Left ventricle myocardium inferior (tissue), 1 donor: Measurements from ENCODE around the gene OPHN1. TPM values are rescaled to one million over a fixed set of nuclear protein-coding genes. Genes with fewer than 3 reads are reported as not detected.

ENCODE experiments used
- DNase-seq: peaks from one replicate; pipeline ENCODE4 v3.0.0-alpha.2; 2020
- H3K27ac ChIP-seq: fragments of 200-600 bp; replicated peaks from 2 replicates; pipeline ENCODE4 v1.8.0; 2021
- H3K27me3 ChIP-seq: fragments of 200-600 bp; 2 replicates; pipeline ENCODE4 v1.8.0; 2021; ENCODE audit warnings: low read depth
- H3K36me3 ChIP-seq: fragments of 200-600 bp; 2 replicates; pipeline ENCODE4 v1.8.0; 2021
- H3K4me1 ChIP-seq: fragments of 200-600 bp; 2 replicates; pipeline ENCODE4 v1.8.0; 2021
- H3K4me3 ChIP-seq: fragments of 200-600 bp; 2 replicates; pipeline ENCODE4 v1.8.0; 2021; ENCODE audit warnings: mild to moderate bottlenecking, moderate library complexity
- H3K9me3 ChIP-seq: fragments of 200-600 bp; replicated peaks from 2 replicates; pipeline ENCODE4 v1.8.0; 2021
- intact Hi-C: fragments of 100-400 bp; cut with micrococcal nuclease; formaldehyde crosslinking; loops from one replicate; pipeline ENCODE4 v1.11.0; 2022
- total RNA-seq: library from RNA; stranded (reverse); fragmentation: NEBNext Ultra II Directional; extraction: Animal tissue kit (Norgen Biotek cat#: 25700); gene quantifications from one replicate; pipeline ENCODE4 v1.2.1, GENCODE V29; 2021
- TF ChIP-seq, protein P1 (sequence below): fragments of 200-600 bp; IDR thresholded peaks from 2 replicates; pipeline ENCODE4 v1.8.0; 2021; ENCODE audit warnings: antibody characterized with exemption, mild to moderate bottlenecking, borderline replicate concordance
- donor health status: DM: no; HTN: yes; CAD: no; lungs with severe emphysema.

The OPHN1 gene
- total RNA-seq, 1 donor from 2014 or later, result 5.0 TPM

- H3K4me3 ChIP-seq, result no peak overlapping the region
- H3K36me3 ChIP-seq, result no peaks in the 10 kb centered on the region
- no peak for DNase-seq
- H3K27me3 ChIP-seq, result no peaks in the 10 kb centered on the region
- peaks cover 4% of the 10 kb centered on the region for H3K4me1 ChIP-seq
- intact Hi-C loops, result no loop called here
- H3K27ac ChIP-seq, result peak overlapping the region; percentile 33
- TF ChIP-seq, protein P1, sequence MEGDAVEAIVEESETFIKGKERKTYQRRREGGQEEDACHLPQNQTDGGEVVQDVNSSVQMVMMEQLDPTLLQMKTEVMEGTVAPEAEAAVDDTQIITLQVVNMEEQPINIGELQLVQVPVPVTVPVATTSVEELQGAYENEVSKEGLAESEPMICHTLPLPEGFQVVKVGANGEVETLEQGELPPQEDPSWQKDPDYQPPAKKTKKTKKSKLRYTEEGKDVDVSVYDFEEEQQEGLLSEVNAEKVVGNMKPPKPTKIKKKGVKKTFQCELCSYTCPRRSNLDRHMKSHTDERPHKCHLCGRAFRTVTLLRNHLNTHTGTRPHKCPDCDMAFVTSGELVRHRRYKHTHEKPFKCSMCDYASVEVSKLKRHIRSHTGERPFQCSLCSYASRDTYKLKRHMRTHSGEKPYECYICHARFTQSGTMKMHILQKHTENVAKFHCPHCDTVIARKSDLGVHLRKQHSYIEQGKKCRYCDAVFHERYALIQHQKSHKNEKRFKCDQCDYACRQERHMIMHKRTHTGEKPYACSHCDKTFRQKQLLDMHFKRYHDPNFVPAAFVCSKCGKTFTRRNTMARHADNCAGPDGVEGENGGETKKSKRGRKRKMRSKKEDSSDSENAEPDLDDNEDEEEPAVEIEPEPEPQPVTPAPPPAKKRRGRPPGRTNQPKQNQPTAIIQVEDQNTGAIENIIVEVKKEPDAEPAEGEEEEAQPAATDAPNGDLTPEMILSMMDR, result no peak
- no peaks in the 10 kb centered on the region for H3K9me3 ChIP-seq
Measured at GRCh38 chrX:68180579-68180978, 252.7 kb downstream of the OPHN1 start.

GRCh38 chrX:68179355-68179754 is 253.9 kb downstream of the OPHN1 start:
- no peaks in the 10 kb centered on the region for H3K9me3 ChIP-seq
- DNase-seq, result no peak
- no peak overlapping the region for H3K27ac ChIP-seq
- peaks cover 4% of the 10 kb centered on the region for H3K4me1 ChIP-seq
- no peak overlapping the region for H3K4me3 ChIP-seq
- H3K36me3 ChIP-seq, result no peaks in the 10 kb centered on the region
- intact Hi-C loops, result no loop called here
- TF ChIP-seq, protein P1, result no peak
- no peaks in the 10 kb centered on the region for H3K27me3 ChIP-seq

DNA sequence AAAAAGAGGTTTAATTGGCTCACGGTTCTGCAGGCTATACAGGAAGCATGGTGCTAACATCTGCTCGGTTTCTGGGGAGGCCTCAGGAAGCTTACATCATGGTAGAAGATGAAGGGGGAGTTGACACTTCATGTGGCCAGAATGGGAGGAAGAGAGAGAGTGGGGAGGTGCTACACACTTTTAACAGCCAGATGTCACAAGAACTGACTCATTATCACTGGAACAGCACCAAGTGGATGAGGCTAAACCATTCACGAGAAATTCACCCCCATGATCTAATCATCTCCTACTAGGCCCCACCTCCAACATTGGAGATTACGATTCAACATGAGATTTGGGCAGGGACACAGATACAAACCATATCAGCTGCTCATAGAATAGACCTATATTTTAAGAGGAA is 255.8 kb downstream of the OPHN1 start:
- no peak for DNase-seq
- H3K36me3 ChIP-seq, result no peaks in the 10 kb centered on the region
- H3K27ac ChIP-seq, result no peak overlapping the region
- H3K4me1 ChIP-seq, result peaks cover 4% of the 10 kb centered on the region
- H3K4me3 ChIP-seq, result no peak overlapping the region
- no peaks in the 10 kb centered on the region for H3K27me3 ChIP-seq
- TF ChIP-seq, protein P1, result no peak
- H3K9me3 ChIP-seq, result no peaks in the 10 kb centered on the region
- intact Hi-C loops, result no loop called here

GRCh38 chrX:68175562-68175961 is 257.7 kb downstream of the OPHN1 start:
- TF ChIP-seq, protein P1, result no peak
- H3K9me3 ChIP-seq, result no peaks in the 10 kb centered on the region
- no peak overlapping the region for H3K4me3 ChIP-seq
- peaks cover 4% of the 10 kb centered on the region for H3K4me1 ChIP-seq
- no peak overlapping the region for H3K27ac ChIP-seq
- no peak for DNase-seq
- H3K36me3 ChIP-seq, result no peaks in the 10 kb centered on the region
- intact Hi-C loops, result no loop called here
- no peaks in the 10 kb centered on the region for H3K27me3 ChIP-seq

DNA sequence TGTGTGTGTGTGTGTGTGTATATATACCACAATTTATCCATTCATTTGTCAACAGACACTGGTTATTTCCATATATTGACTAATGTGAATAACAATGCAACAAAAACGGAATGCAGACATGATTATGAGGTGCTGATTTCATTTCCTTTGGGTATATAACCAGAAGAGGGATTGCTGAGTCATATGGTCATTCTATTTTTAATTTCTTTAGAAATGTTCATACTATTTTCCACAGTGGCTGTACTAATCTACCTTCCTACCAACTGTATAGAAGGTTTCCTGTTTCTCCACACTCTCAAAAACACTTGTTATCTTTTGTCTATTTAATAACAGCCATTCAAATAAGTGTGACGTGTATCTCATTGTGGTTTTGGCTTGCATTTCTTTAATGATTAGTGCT is 269.9 kb downstream of the OPHN1 start:
- H3K4me1 ChIP-seq, result no peaks in the 10 kb centered on the region
- H3K36me3 ChIP-seq, result no peaks in the 10 kb centered on the region
- DNase-seq, result no peak
- no peaks in the 10 kb centered on the region for H3K27me3 ChIP-seq
- H3K4me3 ChIP-seq, result no peak overlapping the region
- H3K9me3 ChIP-seq, result no peaks in the 10 kb centered on the region
- TF ChIP-seq, protein P1, result no peak
- no peak overlapping the region for H3K27ac ChIP-seq
- intact Hi-C loops, result no loop called here

DNA sequence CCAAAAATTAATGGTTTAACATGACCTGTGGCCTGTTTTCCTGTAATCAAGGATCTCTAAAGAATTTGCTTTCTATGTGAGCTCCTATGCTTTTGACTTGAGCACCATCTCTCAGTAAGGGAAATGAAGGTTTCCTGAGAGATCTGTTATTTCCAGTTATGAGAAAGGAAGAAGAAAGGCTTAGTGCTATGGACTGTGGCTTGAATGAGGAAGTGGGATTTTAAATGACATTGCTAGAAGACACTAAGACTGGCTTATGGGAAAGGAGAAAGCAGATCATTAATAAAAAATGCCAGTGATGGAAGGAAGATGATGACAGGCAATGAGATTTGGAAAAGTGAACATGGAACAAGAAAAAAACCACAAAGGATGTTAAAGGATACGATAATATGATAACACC is 285.4 kb downstream of the OPHN1 start:
- intact Hi-C loops, result no loop called here
- H3K9me3 ChIP-seq, result no peaks in the 10 kb centered on the region
- H3K36me3 ChIP-seq, result no peaks in the 10 kb centered on the region
- no peak for DNase-seq
- H3K4me3 ChIP-seq, result no peak overlapping the region
- no peak overlapping the region for H3K27ac ChIP-seq
- TF ChIP-seq, protein P1, result no peak
- H3K4me1 ChIP-seq, result no peaks in the 10 kb centered on the region
- H3K27me3 ChIP-seq, result no peaks in the 10 kb centered on the region
